Muscle layer of colon (tissue), 2 donors: Measurements from ENCODE around the gene ATF5.
"Not testable (repeated sequence)": the region's sequence is repeated elsewhere in the genome, so short reads cannot be mapped to it uniquely, and the experiment has no call there.

Experiments used
- H3K27ac ChIP-seq: one replicate; pipeline ENCODE4 v1.7.0; 2013; ENCODE audit warnings: low read depth, mild to moderate bottlenecking, low read length, moderate library complexity
- H3K27me3 ChIP-seq, 2 donors: one replicate each; pipeline ENCODE4 v1.7.0; 2013; ENCODE audit warnings: low read length in 2 of 2, mild to moderate bottlenecking in 2 of 2; ENCODE audit not compliant: insufficient read depth in 2 of 2, control insufficient read depth in 1 of 2
- H3K36me3 ChIP-seq: one replicate; pipeline ENCODE4 v1.7.0; 2013; ENCODE audit warnings: mild to moderate bottlenecking, low read length; ENCODE audit not compliant: insufficient read depth
- H3K4me1 ChIP-seq: one replicate; pipeline ENCODE4 v1.7.0; 2013; ENCODE audit warnings: mild to moderate bottlenecking, low read length; ENCODE audit not compliant: insufficient read depth
- H3K4me3 ChIP-seq, 2 donors: one replicate each; pipeline ENCODE4 v1.7.0; 2013; ENCODE audit warnings: low read length in 2 of 2, low read depth in 1 of 2, mild to moderate bottlenecking in 1 of 2, moderate library complexity in 1 of 2
- H3K9ac ChIP-seq: one replicate; pipeline ENCODE4 v1.7.0; 2013; ENCODE audit warnings: low read length
- H3K9me3 ChIP-seq: one replicate; pipeline ENCODE4 v1.7.0; 2013; ENCODE audit warnings: mild to moderate bottlenecking, low read length
- donor health status: abdominal sarcoma.
- donor health status: Adenocarcinoma of cecum.

ATF5 gene

DNA sequence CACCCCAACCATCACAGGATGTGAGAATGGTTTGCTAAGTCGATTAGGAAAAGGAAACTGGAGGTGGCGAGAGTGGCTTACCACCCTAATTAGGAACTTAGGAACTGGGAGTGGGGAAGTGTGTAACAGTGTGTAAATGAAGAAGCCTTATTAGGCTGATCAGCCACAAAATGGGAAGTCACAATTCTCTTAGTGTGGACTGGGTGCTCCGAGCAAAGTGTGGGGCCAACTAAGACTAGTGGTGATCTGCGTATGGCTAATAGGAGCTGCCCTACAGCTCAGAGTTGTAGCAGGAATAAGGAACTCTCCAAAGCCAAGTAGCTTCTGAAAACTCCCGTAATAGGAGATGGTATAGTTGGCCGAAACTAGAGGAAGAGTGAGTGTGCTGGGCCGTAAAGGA lies 24.4 kb downstream of the ATF5 start:
- H3K27ac ChIP-seq: no peak overlapping the region
- peaks cover 12% of the 10 kb centered on the region for H3K4me1 ChIP-seq
- no peak overlapping the region for H3K9ac ChIP-seq
- no peak overlapping the region for H3K4me3 ChIP-seq
- H3K36me3 ChIP-seq: no peaks in the 10 kb centered on the region
- no peaks in the 10 kb centered on the region for H3K9me3 ChIP-seq
- peaks cover 8 to 20% of the 10 kb centered on the region in 2 donors for H3K27me3 ChIP-seq

DNA sequence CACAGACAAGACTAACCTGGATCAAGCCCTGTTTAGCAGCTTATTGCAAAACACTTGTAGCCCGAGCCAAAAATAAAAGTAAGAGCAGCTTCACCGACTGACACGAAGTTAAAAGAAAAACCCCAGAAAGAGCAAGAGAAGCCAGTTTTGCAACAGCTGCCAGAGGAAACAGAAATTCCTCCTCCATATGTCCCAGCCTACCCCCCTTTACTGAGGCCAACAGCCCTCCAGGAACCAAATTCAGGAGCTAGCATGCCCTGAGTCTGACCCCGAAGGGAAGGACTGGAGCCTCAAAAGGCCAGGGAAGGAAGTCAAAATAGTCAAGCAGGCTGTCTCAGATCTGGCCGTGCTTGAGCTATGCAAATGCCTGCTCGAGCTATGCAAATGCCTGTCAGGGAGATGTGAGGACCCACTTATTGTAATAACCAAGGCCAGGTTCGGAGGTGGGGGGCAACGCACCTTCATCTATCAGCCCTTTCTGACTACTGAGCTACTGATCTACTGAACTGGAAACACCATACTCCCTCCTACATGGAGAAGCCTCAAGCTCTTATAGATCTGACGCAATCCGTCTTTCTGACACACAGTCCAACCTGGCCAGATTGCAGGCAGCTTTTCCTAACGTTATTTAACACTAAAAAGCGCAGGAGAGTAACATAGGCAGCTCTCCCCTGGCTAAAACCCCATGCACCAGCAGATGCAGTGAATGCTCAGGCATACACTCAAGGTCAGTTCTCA lies 25.3 kb downstream of the ATF5 start:
- no peaks in the 10 kb centered on the region for H3K9me3 ChIP-seq
- no peak overlapping the region for H3K4me3 ChIP-seq
- H3K27me3 ChIP-seq: peaks cover 8 to 23% of the 10 kb centered on the region in 2 donors
- no peaks in the 10 kb centered on the region for H3K36me3 ChIP-seq
- H3K9ac ChIP-seq: no peak overlapping the region
- no peak overlapping the region for H3K27ac ChIP-seq
- peaks cover 12% of the 10 kb centered on the region for H3K4me1 ChIP-seq

DNA sequence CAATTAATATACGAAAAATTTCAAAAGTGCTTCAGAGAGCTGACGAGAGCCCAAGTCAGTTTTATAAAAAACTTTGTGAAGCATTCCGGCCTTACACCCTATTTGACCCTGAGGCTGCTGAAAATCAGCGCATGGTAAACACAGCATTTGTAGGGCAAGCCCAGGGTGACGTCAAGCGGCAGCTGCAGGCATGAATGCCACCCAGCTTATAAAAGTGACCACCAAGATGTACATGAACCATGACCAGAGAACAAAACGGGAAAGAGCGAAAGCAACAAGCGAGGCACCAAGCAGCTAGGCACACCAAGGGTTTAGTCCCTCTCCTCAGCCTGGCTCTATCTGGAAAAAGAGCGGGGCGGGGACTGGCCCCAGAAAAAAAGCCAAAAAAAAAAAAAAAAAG lies 25.9 kb downstream of the ATF5 start:
- Histone ChIP-seq H3K36me3 (no peaks in the 10 kb centered on the region), H3K4me1 (peaks cover 12% of the 10 kb centered on the region), H3K27ac (no peak overlapping the region), H3K9me3 (no peaks in the 10 kb centered on the region), H3K27me3 (peaks cover 8 to 17% of the 10 kb centered on the region in 2 donors), H3K4me3 (no peak overlapping the region), H3K9ac (no peak overlapping the region)

DNA sequence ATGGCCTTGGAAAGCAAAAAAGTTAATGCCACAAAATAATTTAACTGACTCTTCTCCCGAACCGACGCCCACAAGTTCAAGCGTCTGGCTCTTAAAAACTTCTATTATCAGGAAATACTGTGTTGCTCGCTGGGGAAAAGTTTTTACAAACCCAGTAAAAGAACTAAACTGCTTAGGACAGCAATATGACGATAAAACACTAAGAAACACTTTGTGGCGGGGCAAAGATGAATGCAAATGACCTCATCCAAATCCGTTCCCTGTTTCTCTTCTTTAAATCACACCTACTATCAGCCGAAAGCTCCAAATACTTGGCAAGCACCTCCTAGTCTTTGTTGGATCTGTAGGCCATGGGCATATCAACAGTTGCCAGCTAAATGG lies 27.1 kb downstream of the ATF5 start:
- Histone ChIP-seq H3K27ac (no peak overlapping the region), H3K27me3 (peaks cover 8 to 17% of the 10 kb centered on the region in 2 donors), H3K4me3 (no peak overlapping the region), H3K9me3 (no peaks in the 10 kb centered on the region), H3K36me3 (no peaks in the 10 kb centered on the region), H3K9ac (no peak overlapping the region), H3K4me1 (peaks cover 12% of the 10 kb centered on the region)

DNA sequence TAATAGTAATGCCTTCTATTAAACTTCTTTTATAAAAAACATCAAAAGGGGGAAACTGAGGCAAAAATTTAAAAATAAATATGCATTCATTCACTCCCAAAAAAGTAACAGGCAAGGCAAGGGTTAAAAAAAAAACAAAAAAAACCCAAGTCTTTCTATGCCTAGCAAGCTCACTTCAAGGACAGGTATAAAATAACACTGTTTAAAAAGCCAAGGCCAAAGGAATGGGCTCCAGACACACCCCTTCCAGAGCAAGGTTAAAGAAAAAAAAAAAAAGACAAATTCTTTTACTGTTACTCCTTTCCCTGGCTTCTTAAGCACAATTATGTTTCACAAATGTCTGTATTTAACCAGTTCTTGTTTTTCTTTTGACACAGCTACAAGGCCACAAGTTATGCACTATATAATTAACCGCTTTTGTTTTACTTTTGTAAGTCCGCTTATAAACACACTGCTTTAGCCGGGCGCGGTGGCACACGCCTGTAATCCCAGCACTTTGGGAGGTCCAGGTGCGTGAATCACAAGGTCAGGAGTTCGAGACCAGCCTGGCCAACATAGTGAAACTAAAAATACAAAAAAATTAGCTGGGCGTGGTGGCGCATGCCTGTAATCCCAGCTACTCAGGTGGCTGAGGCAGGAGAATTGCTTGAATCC lies 28.4 kb downstream of the ATF5 start:
- H3K36me3 ChIP-seq: no peaks in the 10 kb centered on the region
- H3K9ac ChIP-seq: no peak overlapping the region
- peaks cover 8% of the 10 kb centered on the region for H3K4me1 ChIP-seq
- peaks cover 8 to 11% of the 10 kb centered on the region in 2 donors for H3K27me3 ChIP-seq
- H3K4me3 ChIP-seq: no peak overlapping the region
- H3K9me3 ChIP-seq: no peaks in the 10 kb centered on the region
- no peak overlapping the region for H3K27ac ChIP-seq

DNA sequence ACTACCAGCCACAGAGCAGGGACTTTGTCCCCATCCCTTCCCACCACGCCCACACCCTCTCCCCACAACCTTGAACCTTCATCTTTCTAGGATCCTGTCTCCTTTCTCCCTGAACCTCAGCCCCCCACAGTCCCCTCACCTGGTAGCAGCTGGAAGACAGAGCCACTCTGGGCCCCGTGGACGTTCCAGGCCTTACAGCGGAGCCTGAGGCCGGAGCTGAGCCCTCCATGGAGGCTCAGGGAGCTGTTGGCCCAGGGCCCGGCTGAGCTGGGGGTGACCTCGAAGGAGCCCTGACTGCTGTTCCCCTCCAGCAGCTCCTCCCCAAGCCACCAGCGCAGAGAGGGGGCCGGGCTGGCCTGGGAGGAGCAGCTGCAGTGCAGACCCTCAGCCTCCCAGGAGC lies 29.1 kb downstream of the ATF5 start:
- not testable (repeated sequence) for H3K27ac ChIP-seq, H3K4me3 ChIP-seq, H3K4me1 ChIP-seq, H3K9me3 ChIP-seq, H3K36me3 ChIP-seq, H3K9ac ChIP-seq
- H3K27me3 ChIP-seq: peaks cover 8 to 11% of the 10 kb centered on the region in 2 donors

DNA sequence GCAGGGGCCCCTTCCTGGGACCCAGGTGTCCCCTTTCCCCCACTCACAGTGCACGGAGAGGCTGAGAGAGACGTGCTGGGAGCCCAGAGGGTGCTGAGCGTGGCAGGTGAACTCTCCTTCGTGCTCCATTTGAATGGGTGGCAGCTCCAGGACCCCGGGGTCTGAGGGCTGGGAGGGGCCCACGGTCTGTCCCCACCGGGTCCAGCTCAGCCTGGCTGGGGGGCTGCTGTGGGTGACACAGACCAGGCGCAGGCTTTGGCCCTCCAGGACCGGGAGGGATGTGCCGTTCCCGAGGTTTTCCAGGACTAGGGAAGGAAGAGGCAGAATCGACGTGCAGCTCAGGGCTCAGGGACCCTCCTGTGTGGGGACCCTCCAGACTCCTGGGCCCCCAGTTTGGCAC lies 29.6 kb downstream of the ATF5 start:
- peaks cover 8 to 11% of the 10 kb centered on the region in 2 donors for H3K27me3 ChIP-seq
- H3K4me1 ChIP-seq, H3K4me3 ChIP-seq: not testable (repeated sequence)

DNA sequence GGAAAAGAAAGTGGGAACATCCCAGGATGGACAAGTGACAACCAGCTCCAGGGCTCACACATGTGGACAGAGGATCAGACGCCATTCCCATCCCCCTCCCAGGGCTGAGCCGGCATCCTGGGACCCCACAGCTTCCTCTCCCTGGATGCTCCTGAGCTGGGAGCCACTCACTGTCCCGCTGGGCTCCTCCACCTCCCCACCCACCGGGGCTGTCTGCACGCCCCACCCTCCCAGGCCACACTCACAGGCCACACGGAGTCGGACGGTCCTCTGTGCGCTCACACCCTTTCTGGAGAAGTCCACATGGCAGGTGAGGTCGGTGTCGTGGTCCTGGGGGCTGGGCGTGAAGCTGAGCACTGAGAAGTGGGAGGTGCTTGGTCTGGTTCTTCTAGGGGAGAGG lies 30.9 kb downstream of the ATF5 start:
- H3K9me3 ChIP-seq, H3K27me3 ChIP-seq, H3K9ac ChIP-seq, H3K4me3 ChIP-seq, H3K36me3 ChIP-seq, H3K4me1 ChIP-seq, H3K27ac ChIP-seq: not testable (repeated sequence)

More for the DNA sequence above, 29.6 kb downstream of the ATF5 start:
- not testable (repeated sequence) for H3K9ac ChIP-seq, H3K27ac ChIP-seq, H3K9me3 ChIP-seq, H3K36me3 ChIP-seq

DNA sequence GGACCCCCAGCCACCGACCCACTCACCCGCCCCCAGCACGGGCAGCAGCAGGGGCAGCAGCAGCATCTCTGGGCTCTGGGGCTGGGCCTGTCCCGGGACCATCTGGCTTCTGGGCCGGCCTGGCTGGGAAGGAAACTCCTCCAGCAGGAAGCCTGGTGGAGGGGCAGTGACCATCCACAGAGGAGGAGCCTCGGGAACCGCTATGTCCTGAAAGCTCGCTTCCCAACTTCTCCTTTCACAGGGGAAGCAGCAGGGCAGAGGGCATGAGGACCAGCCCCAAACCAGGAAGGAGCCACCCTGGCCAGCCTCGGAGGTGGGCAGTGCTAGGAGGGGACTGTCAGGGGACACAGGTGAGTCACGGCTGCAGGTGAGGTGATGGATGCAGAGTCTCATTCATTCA lies 32.0 kb downstream of the ATF5 start, which contains the start of gene SIGLEC11:
Gene SIGLEC11, minus strand, starts transcription at position 193 of the 400 bp plus-strand sequence. Its CDS starts 91 bp downstream, at position 102.
- not testable (repeated sequence) for H3K27ac ChIP-seq, H3K9me3 ChIP-seq, H3K36me3 ChIP-seq, H3K27me3 ChIP-seq, H3K4me1 ChIP-seq, H3K4me3 ChIP-seq, H3K9ac ChIP-seq

DNA sequence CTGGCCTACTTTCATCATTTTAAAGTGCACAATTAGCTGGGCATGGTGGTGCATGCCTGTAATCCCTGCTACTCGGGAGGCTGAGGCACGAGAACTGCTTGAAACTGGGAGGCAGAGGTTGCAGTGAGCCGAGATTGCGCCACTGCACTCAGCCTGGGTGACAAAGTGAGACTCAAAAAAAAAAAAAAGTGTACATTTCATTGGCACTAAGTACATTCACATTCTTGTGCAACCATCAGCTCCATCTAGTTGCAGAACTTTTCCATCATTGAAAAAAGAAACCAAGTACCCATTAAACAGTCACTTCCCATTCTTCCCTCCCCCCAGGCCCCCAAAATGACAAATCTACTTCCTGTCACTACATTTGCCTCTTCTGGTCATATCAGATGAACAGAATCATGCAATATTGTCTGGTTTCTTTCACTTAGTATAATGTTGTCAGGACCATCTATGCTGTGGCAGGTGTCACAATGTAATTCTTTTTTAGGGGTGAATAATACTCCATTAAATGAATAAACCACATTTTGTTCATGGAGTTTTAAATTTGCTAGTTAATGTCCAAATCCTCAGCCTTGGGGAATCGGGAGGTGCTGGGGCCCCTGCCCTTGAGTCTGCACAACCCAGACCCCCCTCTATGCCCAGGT lies 39.4 kb downstream of the ATF5 start:
- Histone ChIP-seq H3K9ac (no peak overlapping the region), H3K4me1 (no peaks in the 10 kb centered on the region), H3K36me3 (no peaks in the 10 kb centered on the region), H3K27me3 (peaks cover 0 to 20% of the 10 kb centered on the region in 2 donors), H3K4me3 (no peak overlapping the region), H3K27ac (no peak overlapping the region), H3K9me3 (no peaks in the 10 kb centered on the region)

DNA sequence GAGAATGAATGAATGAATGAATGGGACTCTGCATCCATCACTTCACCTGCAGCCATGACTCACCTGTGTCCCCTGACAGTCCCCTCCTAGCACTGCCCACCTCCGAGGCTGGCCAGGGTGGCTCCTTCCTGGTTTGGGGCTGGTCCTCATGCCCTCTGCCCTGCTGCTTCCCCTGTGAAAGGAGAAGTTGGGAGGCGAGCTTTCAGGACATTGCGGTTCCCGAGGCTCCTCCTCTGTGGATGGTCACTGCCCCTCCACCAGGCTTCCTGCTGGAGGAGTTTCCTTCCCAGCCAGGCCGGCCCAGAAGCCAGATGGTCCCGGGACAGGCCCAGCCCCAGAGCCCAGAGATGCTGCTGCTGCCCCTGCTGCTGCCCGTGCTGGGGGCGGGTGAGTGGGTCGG lies 40.4 kb downstream of the ATF5 start:
- H3K9me3 ChIP-seq, H3K4me1 ChIP-seq, H3K9ac ChIP-seq, H3K4me3 ChIP-seq, H3K27ac ChIP-seq, H3K36me3 ChIP-seq: not testable (repeated sequence)
- H3K27me3 ChIP-seq: peaks cover 0 to 20% of the 10 kb centered on the region in 2 donors
